NCI-H345 treated with DMSO at 0.1 percent for 48 hours (cell line): Measurements from ENCODE around the gene PSMD13.
"Not testable (repeated sequence)": the region's sequence is repeated elsewhere in the genome, so short reads cannot be mapped to it uniquely, and the experiment has no call there.

Experiments
- DNase-seq: peaks from one replicate; lab custom pipeline; 2025; ENCODE audit not compliant: unreplicated experiment; lab: John Stamatoyannopoulos, UW

Gene PSMD13

DNA sequence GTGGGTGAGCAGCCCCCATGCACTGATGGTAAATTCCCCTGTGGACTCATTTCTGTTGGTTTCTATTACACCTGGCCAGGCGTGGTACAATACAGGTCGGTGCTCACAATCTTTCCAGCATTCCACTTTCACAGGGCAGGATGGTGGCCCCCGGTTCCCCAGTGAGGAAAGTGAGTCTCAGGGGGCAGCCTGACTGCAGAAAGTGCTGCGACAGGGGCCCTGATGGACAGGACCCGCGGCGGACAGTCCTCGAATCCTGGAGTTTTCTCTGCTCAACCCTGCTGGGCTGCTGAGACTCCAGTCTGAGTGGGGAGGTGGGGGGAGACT is 49.1 kb downstream of the PSMD13 start:
- no peak for DNase-seq

DNA sequence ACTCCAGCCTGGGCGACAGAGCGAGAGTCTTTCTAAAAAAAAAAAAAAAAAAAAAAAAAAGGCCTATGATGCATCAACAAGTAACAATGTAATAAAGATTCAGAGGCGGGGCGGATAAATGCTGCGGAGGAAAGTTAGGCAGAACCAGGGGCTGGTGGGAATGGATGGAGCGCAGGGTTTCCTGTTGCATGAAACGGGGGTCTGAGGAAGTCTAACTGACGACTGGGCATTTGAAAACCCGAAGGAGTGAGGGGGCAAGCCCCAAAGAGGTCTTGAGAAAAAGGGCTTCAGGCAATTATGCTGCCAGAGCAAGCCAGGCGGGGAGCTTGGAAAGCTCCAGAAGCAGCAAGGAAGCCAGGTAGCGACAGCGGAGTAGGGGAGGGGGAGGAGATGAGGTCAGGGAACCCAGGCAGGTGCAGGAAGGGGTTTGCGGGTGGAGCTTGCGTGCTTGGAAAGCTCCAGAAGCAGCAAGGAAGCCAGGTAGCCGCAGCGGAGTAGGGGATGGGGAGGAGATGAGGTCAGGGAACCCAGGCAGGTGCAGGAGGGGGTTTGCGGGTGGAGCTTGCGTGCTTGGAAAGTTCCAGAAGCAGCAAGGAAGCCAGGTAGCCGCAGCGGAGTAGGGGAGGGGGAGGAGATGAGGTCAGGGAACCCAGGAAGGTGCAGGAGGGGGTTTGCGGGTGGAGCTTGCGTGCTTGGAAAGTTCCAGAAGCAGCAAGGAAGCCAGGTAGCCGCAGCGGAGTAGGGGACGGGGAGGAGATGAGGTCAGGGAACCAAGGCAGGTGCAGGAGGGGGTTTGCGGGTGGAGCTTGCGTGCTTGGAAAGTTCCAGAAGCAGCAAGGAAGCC is 50.4 kb downstream of the PSMD13 start:
- DNase-seq: not testable (repeated sequence)

DNA sequence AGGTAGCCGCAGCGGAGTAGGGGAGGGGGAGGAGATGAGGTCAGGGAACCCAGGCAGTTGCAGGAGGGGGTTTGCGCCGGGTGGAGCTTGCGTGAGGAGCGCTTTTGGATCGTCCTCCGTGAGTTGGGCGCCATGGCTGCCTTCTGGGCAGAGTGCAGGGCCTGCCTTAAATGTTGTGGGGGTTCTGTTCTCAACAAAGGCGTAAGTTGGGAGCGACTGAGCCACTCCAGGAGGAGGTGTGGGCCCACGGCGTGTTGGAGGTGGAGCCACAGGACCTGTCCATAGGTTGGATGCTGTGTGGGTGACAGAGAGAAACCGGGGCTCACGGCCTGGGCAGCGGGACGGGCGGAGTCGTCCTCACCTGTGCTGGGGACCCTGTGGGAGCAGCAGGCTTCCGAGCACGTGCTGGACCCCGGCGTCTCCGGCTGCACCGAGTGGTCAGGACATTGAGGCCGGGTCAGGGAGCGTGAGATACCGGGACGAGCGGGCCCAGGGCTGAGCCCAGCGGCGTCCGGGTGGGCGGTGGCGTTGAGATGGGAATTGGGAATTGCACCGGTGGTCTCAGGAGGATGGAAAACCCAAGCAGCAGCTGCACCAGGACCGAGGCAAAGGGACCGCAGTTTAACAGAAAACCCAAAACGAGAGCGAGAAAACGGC is 51.2 kb downstream of the PSMD13 start:
- no peak for DNase-seq

DNA sequence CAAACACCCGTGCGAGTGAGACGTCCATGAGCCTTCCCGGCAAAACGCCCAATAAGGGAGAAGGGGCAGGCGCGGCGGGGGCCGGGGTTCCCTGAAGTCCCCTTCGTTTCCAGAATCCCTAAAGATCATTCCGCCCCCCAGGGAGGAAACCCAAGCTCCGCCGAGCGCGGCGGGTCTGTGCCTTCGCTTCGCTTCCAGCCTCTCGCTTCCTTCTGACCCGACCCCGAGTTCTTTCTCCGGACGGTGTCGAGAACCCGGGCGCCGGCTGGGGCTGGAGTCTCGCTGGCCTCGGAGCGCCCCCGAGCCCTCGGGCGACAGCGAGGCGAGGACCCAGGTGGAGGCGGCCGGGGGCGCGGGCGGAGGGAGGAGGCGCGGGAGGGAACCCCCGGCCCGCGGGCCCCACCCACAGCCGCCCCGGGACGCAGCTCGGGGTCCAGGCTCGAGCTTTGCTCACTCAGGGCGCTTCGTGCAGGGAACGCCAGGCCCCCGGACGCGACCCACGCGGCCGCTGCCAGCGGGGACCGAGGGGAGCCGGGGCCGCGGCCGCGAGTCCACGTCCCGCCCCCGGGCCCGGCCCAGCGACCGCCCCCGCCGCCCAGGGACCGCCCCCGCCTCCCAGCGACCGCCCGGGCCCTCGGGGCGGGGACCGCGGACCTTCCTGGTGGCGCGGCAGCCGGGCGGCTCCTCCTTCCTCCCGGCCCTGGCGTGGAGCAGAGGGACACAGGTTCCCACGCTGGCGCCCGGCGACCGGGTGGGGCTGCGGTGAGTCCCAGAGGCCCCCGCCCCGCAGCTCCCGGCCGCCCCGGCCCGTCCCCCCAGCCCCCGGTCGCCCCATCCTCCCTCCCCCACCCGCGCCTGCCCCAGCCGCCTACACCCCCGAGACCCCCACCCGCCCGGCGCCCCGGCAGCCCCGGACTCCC is 52.0 kb downstream of the PSMD13 start, which contains the start of gene PGGHG:
TSS of gene PGGHG (plus strand) at position 649 of the 920 bp plus-strand sequence. CDS start 691 bp downstream, outside the sequence.
- no peak for DNase-seq

DNA sequence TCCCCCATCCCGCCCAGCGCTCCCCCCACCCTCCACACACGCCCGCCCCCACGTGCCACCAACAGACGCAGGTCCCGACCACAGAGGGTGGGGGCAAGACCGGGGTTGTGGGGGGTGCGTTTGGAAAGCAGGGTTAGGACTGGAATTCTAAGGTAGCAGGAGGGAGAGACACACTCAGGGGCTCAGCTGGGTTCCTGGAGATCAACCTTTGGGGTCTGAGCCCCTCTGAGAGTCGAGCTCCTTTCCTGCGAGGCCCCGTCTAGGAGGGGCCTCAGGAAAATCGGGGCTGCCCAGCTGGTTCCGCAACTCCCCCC is 52.6 kb downstream of the PSMD13 start:
- no peak for DNase-seq

DNA sequence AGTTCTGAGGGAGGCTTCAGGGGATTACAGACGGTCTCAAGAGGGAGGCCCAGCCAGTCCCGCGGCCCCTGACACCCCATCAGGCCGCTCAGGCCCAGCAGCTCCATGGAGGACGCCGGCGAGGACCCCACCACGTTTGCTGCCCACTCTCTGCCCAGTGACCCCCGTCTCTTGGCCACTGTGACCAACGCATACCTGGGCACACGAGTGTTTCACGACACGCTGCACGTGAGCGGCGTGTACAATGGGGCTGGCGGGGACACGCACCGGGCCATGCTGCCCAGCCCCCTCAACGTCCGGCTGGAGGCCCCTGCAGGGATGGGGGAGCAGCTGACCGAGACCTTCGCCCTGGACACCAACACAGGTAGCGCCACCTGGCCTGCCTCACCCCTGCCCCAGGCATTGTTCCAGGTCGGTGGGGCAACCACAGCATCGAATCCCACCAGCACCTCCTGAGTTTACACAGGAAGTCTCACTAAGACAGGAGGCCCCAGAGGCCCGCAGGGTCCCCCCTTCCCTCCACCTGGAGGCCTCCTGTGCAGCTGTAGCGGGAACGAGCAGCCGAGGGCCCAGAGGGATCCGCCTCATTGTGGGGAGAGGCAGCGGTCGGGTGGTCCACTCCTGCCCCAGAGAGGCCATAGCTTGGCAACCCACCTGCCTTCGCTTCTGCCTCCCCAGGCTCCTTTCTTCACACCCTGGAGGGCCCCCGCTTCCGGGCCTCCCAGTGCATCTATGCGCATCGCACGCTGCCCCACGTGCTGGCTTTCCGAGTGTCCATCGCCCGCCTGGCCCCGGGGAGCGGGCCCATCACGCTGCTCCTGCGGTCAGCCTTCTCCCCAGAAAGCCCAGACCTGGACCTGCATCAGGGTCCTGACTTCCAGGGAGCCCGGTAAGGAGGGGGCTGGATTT is 53.2 kb downstream of the PSMD13 start:
- no peak for DNase-seq

DNA sequence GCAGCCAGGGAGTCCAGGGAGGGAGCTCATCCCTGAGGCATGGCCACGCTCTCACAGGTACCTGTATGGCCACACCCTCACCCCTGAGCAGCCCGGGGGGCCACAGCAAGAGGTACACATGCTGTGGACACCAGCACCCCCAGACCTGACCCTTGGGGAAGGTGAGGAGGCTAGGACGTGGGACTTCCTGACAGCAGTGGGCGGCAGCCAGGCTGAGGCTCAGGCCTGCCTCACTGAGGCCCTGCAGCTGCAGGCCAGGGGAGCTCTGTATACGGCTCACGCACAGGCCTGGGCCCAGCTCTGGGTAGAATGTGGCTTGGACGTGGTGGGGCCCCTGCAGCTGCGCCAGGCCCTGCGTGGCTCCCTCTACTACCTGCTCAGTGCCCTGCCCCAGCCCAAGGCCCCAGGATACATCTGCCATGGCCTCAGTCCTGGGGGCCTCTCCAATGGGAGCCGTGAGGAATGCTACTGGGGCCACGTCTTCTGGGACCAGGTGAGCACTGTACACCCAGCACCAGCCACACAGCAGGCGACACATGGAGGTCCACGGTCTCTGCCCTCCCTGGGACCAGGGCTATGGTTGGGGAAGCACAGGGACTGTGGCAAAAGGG is 54.0 kb downstream of the PSMD13 start:
- DNase-seq: no peak

DNA sequence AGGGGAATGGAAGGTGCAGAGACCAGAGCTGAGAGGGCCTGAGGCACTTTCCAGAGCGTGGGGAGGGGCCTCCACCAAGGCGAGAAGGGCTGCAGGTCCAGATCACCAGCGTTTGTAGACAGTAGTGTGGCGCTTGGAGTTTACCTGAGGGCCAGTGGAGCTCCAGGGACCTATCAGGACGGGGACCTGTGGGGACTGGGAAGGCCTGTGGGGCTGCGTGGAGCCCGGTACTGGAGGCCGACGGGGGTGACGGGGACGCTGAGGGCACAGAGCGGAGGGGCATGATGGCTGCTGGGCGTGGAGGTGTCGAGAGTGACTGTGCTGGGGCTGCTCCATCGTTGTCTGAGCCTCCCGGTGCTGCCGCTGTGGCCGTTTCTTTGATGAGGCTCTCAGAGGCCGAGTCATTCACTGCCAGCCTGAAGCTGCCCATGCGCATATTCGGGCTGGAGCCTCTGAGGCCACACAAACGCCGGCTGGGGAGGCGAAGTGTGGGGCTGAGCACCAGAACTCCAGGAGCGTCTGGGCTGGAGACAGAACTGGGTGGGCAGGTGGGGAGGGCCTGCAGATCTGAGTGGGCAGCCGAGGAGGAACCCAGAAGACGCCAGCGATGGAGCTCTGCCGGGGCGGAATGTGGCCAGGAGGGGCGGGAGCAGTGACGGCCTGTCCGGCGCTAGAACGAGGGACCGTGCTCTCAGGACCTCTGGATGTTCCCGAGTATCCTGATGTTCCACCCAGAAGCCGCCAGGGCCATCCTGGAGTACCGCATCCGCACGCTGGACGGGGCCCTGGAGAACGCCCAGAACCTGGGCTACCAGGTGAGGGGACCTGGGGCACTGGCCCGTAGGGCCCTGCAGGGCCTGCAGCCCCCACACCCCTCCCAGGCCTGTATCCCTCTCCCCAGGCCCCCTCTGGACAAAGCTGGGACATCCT is 54.8 kb downstream of the PSMD13 start:
- DNase-seq: no peak

DNA sequence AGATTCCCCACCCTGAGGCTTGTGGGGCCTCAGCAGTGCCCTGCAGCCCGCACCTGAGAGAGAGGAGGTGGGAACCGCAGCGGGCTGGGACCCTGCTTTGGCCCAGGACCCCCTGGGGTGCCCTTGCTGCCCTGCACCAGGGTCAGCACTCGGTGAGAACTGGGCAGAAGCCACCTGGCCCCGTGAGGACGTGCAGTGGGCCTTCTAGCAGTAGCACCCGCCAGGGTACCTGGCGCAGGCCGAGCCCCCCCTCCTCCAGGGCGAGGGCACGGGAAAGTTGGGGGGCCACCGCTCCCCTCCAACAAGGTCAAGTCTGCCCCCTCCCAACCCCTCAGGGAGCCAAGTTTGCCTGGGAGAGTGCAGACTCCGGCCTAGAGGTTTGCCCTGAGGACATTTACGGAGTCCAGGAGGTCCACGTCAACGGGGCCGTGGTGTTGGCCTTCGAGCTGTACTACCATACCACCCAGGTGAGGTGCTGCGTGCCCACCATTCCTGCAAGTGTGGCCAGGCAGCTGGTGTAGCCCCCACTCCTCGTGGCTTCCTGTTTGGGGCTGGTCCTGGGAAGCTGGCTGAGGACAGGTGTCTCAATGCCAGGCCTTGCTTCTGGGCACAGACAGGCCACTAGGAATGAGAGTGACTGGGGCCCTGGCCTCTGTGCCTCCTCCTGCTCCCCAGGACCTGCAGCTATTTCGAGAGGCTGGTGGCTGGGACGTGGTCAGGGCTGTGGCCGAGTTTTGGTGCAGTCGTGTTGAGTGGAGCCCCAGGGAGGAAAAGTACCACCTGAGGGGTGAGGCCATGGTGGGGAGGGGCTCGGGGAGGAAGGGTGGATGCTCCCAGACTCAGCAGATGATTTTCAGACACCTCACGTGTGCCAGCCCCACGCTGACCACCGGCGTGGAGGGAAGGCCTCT is 55.7 kb downstream of the PSMD13 start:
- no peak for DNase-seq

DNA sequence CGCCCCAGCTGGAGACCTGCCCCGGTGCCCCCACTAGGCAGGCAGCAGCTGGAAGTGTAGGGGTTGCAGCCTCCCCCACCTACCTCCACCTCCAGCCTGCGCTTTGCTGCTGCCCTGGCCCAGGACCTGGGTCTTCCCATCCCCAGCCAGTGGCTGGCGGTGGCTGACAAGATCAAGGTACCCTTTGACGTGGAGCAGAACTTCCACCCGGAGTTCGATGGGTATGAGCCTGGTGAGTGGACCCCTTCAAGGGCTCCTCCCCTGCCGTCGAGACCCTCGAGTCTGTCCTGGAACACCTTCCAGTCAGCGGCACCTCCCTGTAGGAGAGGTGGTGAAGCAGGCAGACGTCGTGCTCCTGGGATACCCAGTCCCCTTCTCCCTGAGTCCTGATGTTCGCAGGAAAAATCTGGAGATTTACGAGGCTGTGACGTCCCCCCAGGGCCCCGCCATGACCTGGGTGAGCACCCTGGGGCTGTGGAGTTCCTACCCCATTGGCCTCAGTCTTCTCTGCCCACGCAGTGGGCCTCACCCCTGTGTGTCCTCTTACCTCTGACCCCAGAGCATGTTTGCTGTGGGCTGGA is 56.6 kb downstream of the PSMD13 start:
- no peak for DNase-seq

DNA sequence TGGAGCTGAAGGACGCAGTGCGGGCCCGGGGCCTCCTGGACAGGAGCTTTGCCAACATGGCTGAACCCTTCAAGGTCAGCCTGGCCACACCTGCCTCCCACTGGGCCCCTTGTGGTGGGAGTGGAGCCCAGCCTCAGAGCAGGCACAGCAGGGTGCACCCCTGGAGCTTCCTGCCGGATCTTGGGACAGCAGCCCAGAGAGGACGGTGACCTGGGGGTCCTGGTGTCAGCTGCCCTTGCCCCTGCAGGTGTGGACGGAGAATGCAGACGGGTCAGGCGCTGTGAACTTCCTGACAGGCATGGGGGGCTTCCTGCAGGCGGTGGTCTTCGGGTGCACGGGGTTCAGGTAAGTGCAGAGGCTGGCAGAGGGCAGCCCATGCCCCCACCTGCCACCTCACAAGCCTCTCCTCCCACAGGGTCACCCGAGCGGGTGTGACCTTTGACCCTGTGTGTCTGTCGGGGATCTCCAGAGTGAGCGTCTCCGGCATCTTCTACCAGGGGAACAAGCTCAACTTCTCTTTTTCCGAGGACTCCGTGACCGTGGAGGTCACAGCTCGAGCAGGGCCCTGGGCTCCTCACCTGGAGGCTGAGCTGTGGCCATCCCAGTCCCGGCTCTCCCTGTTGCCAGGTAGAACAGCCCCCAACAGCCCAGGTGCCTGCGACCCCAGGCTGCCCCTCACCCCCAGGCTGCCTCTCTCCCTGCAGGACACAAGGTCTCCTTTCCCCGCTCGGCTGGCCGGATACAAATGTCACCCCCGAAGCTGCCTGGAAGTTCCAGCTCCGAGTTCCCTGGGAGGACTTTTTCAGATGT is 57.3 kb downstream of the PSMD13 start:
- no peak for DNase-seq

DNA sequence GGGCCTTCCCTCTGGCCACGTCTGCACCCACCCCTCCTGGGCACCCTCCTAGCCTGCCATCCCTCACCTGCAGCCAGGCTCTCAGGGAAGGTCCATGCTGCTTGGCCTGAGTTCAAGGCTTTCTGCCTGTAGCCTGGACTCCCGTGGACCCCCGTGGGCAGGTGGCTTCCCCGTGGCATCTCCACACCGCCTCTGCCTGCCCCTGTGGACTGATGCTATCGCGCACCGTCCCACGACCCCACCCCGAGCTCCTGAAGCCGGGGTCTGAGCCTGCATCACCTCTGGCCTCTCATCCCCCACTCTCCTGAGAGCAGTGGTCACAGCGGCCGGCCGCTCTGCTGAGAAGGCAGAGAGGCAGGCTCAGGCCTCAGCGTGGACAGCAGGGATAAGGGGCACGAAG is 58.0 kb downstream of the PSMD13 start:
- no peak for DNase-seq

DNA sequence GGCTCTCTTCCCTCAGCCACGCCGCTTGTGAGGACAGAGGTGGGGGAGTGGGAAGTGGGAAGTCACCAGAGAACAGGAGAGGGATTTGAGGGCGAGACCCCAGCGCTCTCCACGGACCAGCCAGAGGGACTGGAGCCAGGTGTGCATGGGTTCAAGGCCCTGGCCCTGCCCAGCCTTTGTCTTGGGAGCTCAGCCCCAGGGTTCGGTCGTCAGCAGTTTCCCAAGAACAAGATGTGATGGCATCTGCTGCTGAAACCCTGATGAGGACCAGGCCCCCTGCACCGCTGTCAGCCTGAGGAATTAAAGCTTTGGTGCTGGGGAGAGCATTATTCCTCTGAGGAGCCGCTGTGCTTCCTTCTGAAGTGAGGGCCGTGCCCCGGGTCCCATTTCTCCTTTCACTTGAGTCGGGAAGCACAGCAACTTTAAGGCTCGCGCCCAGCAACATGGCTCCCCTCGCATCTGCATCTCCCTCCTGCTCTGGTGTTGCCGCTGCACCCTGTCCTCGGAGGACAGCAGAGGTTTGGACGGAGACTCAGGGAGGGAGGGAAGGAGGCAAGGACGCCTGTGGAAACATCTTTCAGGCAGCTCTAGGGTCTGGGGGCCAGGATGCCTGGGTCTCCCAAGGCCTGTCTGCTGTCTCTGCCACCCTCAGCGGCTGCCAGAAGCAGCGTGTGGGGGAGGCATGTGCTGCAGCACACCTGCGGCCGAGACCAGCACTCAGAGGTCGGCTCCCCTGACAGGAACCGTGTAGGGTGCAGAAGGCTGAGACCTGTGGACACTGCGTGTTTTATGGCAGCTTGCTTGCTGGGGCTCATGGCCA is 58.8 kb downstream of the PSMD13 start:
- no peak for DNase-seq

DNA sequence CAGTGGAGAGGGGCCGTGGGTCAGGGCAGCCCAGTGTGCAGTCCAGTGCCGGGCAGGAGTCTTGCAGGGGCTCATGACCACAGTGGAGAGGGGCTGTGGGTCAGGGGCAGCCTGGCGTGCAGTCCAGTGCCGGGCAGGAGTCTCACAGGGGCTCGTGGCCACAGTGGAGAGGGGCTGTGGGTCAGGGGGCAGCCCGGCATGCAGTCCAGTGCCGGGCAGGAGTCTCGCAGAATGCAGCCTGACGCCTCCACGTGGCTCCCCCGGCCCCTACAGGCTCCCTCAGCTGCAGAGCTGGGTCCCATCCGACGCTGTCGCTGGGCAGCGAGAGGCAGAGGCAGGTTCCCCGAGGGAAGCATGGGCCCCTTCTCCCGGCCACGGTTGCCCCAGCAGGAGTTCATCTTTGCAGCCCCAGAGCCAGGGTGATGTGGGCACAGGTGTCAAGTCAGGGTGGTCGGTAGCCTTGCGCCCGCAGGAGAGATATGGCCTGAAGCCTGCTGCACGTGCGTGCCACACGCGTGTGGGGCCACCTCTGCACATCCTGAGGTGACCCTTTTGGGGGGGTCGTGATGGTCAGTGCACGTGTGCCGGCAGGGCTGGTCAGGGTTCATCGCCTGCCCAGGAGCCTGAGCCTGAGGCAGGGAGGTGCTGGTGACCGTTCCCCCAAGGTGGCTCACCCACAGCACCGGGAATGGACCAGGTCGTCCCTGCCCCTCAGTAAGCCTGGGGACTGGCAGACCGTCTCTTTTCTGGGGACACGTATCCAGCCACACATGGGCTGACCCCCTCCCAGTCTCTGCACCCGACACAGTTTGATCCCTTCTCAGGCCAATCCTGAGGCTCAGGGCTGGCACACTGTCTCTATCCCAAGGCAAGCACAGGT is 59.6 kb downstream of the PSMD13 start:
- no peak for DNase-seq

DNA sequence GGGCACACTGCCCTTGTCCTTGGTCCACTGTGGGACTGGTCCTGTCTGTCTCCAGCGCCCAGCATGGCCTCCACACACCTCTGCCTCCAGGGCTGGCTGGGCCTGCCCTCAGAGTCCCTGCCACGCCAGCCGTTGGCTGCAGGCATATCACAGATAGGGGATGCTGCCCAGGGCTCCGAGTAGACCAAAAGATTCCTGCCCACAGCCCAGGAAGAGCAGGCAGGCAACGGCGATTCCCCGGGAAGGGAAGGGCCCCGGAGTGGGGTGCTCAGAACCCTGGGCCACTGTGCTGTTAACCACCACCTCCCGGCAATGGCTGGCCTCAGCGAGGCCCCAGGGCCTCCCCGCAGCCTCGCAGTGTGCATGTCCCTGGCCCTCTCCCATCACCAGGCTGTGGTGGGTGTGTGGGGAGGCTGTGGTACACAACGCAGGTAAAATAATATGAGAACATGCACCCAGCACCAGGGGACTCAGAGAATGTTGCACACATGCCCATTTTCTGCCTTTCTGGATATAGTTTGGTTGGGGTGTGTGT is 60.3 kb downstream of the PSMD13 start:
- DNase-seq: no peak
